ENCODE results near the gene CLN5.
"Not testable (repeated sequence)": the region's sequence is repeated elsewhere in the genome, so short reads cannot be mapped to it uniquely, and the experiment has no call there.

Gene CLN5

GRCh38 chr13:76991796-76992547 is at the start of gene CLN5:
Gene CLN5 (plus strand): TSS chr13:76992081. CDS start chr13:76992099, 18 bp downstream.
- peak; percentile 58 for DNase-seq

GRCh38 chr13:76942363-76942762 is 49.5 kb upstream of the CLN5 start:
- no peak for DNase-seq

- DNase-seq = no peak
Observed at GRCh38 chr13:76943646-76944045, 48.2 kb upstream of the CLN5 start.

- no peak for DNase-seq
Observed at GRCh38 chr13:76944456-76944855, 47.4 kb upstream of the CLN5 start.

- no peak for DNase-seq
Observed at GRCh38 chr13:76948149-76948548, 43.7 kb upstream of the CLN5 start, which contains the start of gene ACOD1. Gene ACOD1 (plus strand): TSS chr13:76948511. CDS start chr13:76948559, 48 bp downstream.

- no peak for DNase-seq
Observed at GRCh38 chr13:76950101-76950500, 41.8 kb upstream of the CLN5 start.

- no peak for DNase-seq
Observed at GRCh38 chr13:76953968-76954367, 37.9 kb upstream of the CLN5 start.

- DNase-seq = no peak
Observed at GRCh38 chr13:76954538-76954937, 37.3 kb upstream of the CLN5 start.

- no peak for DNase-seq
Observed at GRCh38 chr13:76955193-76955592, 36.7 kb upstream of the CLN5 start.

- no peak for DNase-seq
Observed at GRCh38 chr13:76955661-76956060, 36.2 kb upstream of the CLN5 start.

GRCh38 chr13:76958841-76959432 is 32.9 kb upstream of the CLN5 start:
- DNase-seq = no peak

GRCh38 chr13:76959734-76960133 is 32.1 kb upstream of the CLN5 start:
- DNase-seq = not testable (repeated sequence)

- DNase-seq = no peak
Observed at GRCh38 chr13:76965759-76966421, 26.0 kb upstream of the CLN5 start.

GRCh38 chr13:76967031-76967430 is 24.9 kb upstream of the CLN5 start:
- no peak for DNase-seq

GRCh38 chr13:76968041-76968440 is 23.8 kb upstream of the CLN5 start:
- DNase-seq = no peak

GRCh38 chr13:76969488-76970365 is 22.2 kb upstream of the CLN5 start:
- DNase-seq = no peak

GRCh38 chr13:76971215-76971614 is 20.7 kb upstream of the CLN5 start:
- DNase-seq = no peak

GRCh38 chr13:76971851-76972829 is 19.7 kb upstream of the CLN5 start:
- DNase-seq = no peak

GRCh38 chr13:76973920-76974617 is 17.8 kb upstream of the CLN5 start:
- no peak for DNase-seq

GRCh38 chr13:76974618-76974975 is 17.3 kb upstream of the CLN5 start:
- no peak for DNase-seq

- DNase-seq = no peak
Observed at GRCh38 chr13:76975863-76976262, 16.0 kb upstream of the CLN5 start.

Measured in NCI-H2081 treated with DMSO at 0.1 percent for 48 hours (cell line).